GM12878 (cell line): ENCODE results near the gene MAN2C1. TPM values are rescaled to one million over a fixed set of nuclear protein-coding genes. Genes with fewer than 3 reads are reported as not detected.
A peak's percentile ranks its signal among the peaks of the same experiment; 100 is the strongest.

Experiments
- BHLHE40 ChIP-seq, 2 experiments: fragments of 450-650 bp in 1 of 2; IDR thresholded peaks; 2 replicates each; pipeline ENCODE4 v1.6.1; 2011 to 2017; ENCODE audit warnings: low read depth in 2 of 2, borderline replicate concordance in 1 of 2, improper control_type of control experiment in 1 of 2, low read length in 1 of 2, mild to moderate bottlenecking in 1 of 2
- CHD2 ChIP-seq: IDR thresholded peaks from 2 replicates; pipeline ENCODE4 v1.6.1; 2011; ENCODE audit warnings: low read depth, low read length, improper control_type of control experiment, borderline replicate concordance
- CHD4 ChIP-seq: fragments of 200-600 bp; sonication (generic); IDR thresholded peaks from 2 replicates; pipeline ENCODE4 v1.6.1; 2016; ENCODE audit warnings: mild to moderate bottlenecking
- E2F4 ChIP-seq: IDR thresholded peaks from 2 replicates; pipeline ENCODE4 v1.6.1; 2012; ENCODE audit warnings: low read depth, low read length, improper control_type of control experiment
- GABPA ChIP-seq: IDR thresholded peaks from 2 replicates; pipeline ENCODE4 v1.6.1; 2014; ENCODE audit warnings: antibody characterized with exemption, low read depth, mild to moderate bottlenecking, inconsistent platforms
- GATAD2B ChIP-seq: fragments of 450-650 bp; conservative IDR thresholded peaks from 2 replicates; pipeline ENCODE4 v1.6.1; 2017; ENCODE audit warnings: low read depth, mild to moderate bottlenecking, moderate library complexity
- IRF3 ChIP-seq: fragments of 450-650 bp; IDR thresholded peaks from 2 replicates; pipeline ENCODE4 v1.6.1; 2014; ENCODE audit warnings: mild to moderate bottlenecking
- NFXL1 ChIP-seq: fragments of 450-650 bp; IDR thresholded peaks from 2 replicates; pipeline ENCODE4 v1.6.1; 2017; ENCODE audit warnings: antibody characterized with exemption, mild to moderate bottlenecking, borderline replicate concordance
- PBX3 ChIP-seq: IDR thresholded peaks from 2 replicates; pipeline ENCODE4 v1.6.1; 2011; ENCODE audit warnings: mild to moderate bottlenecking, low read depth, low read length, moderate library complexity; ENCODE audit not compliant: insufficient replicate concordance
- RFX5 ChIP-seq: IDR thresholded peaks from 2 replicates; pipeline ENCODE4 v1.6.1; 2011; ENCODE audit warnings: low read depth, low read length, improper control_type of control experiment
- SMAD1 ChIP-seq: fragments of 450-650 bp; IDR thresholded peaks from 2 replicates; pipeline ENCODE4 v1.6.1; 2018; ENCODE audit warnings: mild to moderate bottlenecking, low read depth; ENCODE audit not compliant: partially characterized antibody
- SMC3 ChIP-seq: IDR thresholded peaks from 2 replicates; pipeline ENCODE4 v1.6.1; 2011; ENCODE audit warnings: low read length, improper control_type of control experiment, borderline replicate concordance
- SUPT20H ChIP-seq: IDR thresholded peaks from 2 replicates; pipeline ENCODE4 v1.6.1; 2011; ENCODE audit warnings: low read depth, mild to moderate bottlenecking, low read length, moderate library complexity, borderline replicate concordance; ENCODE audit not compliant: control insufficient read depth
- WRNIP1 ChIP-seq: IDR thresholded peaks from 2 replicates; pipeline ENCODE4 v1.6.1; 2011; ENCODE audit warnings: low read depth, low read length, improper control_type of control experiment, borderline replicate concordance
- ZBTB33 ChIP-seq: fragments of 450-650 bp; IDR thresholded peaks from 2 replicates; pipeline ENCODE4 v1.6.1; 2017; ENCODE audit warnings: mild to moderate bottlenecking
- ZBTB40 ChIP-seq: fragments of 450-650 bp; IDR thresholded peaks from 2 replicates; pipeline ENCODE4 v1.6.1; 2016; ENCODE audit warnings: mild to moderate bottlenecking, moderate library complexity, borderline replicate concordance
- ZNF622 ChIP-seq: fragments of 450-650 bp; IDR thresholded peaks from 2 replicates; pipeline ENCODE4 v1.6.1; 2017; ENCODE audit warnings: mild to moderate bottlenecking, inconsistent platforms
- polyA plus RNA-seq, 11 experiments: library from polyadenylated mRNA; depleted of rRNA in 4 of 11; unstranded in 6 of 11; stranded (reverse) in 5 of 11; fragments of >200 nt; fragmentation: Nextera tagmentation in 4 of 11; fragmentation: Illumina TruSeq in 1 of 11; extraction: Ambion mirVana in 4 of 11; extraction: Trizol in 1 of 11; gene quantifications; 1 replicate in 1 of 11; 2 replicates in 10 of 11; pipeline versions ENCODE4 v1.2.1 to v1.2.3, GENCODE V29; 2011 to 2016; ENCODE audit warnings: inconsistent platforms in 2 of 11, missing spikeins in 2 of 11, low read depth in 1 of 11
- total RNA-seq, 4 experiments: library from RNA; depleted of rRNA in 3 of 4; stranded (reverse); fragments of >200 nt in 3 of 4; fragmentation: Illumina TruSeq in 1 of 4; extraction: Trizol in 1 of 4; gene quantifications; 2 replicates each; pipeline versions ENCODE4 v1.2.1 to v1.2.3, GENCODE V29; 2013 to 2021
- TF ChIP-seq, protein P1 (sequence below): IDR thresholded peaks from 2 replicates; pipeline ENCODE4 v1.6.1; 2012; ENCODE audit warnings: low read depth, low read length, improper control_type of control experiment

MAN2C1 gene
- total and polyA plus RNA-seq, 10 of the 15 experiments (the other 5 are each of a cell fraction or from before 2014, with no cell fraction given) = 1.4 to 111 (median 42.2) TPM

GRCh38 chr15:75335705-75336355 lies 32.6 kb downstream of the MAN2C1 start, which contains the start of gene COMMD4 (continued):
- TF ChIP-seq ZBTB33 (no peak), RFX5 (no peak), BHLHE40 (IDR thresholded peaks at IDR 0.05; ENCODE audit: borderline replicate concordance in 1 of 2, low read depth in 2 of 2, low read length in 1 of 2) (peak; percentile 61 to 92; a peak in 3 of 4 replicates), CHD2 (no peak), PBX3 (no peak), GABPA (peak; percentile 67; the same call in 1 of the 2 replicates), SMC3 (no peak), IRF3 (no peak), NFXL1 (no peak), GATAD2B (peak; percentile 46; the same call in 1 of the 2 replicates), CHD4 (no peak), ZBTB40 (peak; percentile 58; the same call in 1 of the 2 replicates), ZNF622 (no peak), SMAD1 (no peak), WRNIP1 (no peak), E2F4 (no peak; the same call in 1 of the 2 replicates), SUPT20H (no peak)
- TF ChIP-seq, protein P1, sequence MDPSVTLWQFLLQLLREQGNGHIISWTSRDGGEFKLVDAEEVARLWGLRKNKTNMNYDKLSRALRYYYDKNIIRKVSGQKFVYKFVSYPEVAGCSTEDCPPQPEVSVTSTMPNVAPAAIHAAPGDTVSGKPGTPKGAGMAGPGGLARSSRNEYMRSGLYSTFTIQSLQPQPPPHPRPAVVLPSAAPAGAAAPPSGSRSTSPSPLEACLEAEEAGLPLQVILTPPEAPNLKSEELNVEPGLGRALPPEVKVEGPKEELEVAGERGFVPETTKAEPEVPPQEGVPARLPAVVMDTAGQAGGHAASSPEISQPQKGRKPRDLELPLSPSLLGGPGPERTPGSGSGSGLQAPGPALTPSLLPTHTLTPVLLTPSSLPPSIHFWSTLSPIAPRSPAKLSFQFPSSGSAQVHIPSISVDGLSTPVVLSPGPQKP = no peak; the same call in 1 of the 2 replicates
